Immature natural killer cell (primary cell): ENCODE data around the gene AP4M1. TPM values are rescaled to one million over a fixed set of nuclear protein-coding genes. Genes with fewer than 3 reads are reported as not detected.
A peak's percentile ranks its signal among the peaks of the same experiment; 100 is the strongest.
"Not testable (repeated sequence)": the region's sequence is repeated elsewhere in the genome, so short reads cannot be mapped to it uniquely, and the experiment has no call there.

ENCODE experiments used
- DNase-seq, 3 donors: peaks; one replicate each; pipeline ENCODE4 v3.0.0; 2022; ENCODE audit warnings: mixed read lengths in 1 of 3
- H3K27ac Mint-ChIP-seq, 6 donors: one replicate each; pipeline ENCODE4 v1.8.0; 2020; ENCODE audit warnings: mixed read lengths in 6 of 6, mild to moderate bottlenecking in 5 of 6, inconsistent platforms in 4 of 6, moderate library complexity in 3 of 6
- H3K27me3 Mint-ChIP-seq, 3 donors: one replicate each; pipeline ENCODE4 v1.8.0; 2020 to 2021; ENCODE audit warnings: low read depth in 3 of 3, mild to moderate bottlenecking in 3 of 3, mixed read lengths in 3 of 3, moderate library complexity in 3 of 3, inconsistent platforms in 1 of 3
- H3K36me3 Mint-ChIP-seq, 3 donors: one replicate each; pipeline ENCODE4 v1.8.0; 2020; ENCODE audit warnings: mixed read lengths in 3 of 3, inconsistent platforms in 2 of 3, mild to moderate bottlenecking in 2 of 3
- H3K4me1 Mint-ChIP-seq, 2 donors: one replicate each; pipeline ENCODE4 v1.8.0; 2020; ENCODE audit warnings: inconsistent platforms in 2 of 2, mild to moderate bottlenecking in 2 of 2, mixed read lengths in 2 of 2, moderate library complexity in 1 of 2
- H3K4me3 Mint-ChIP-seq, 5 donors: one replicate each; pipeline ENCODE4 v1.8.0; 2020; ENCODE audit warnings: mild to moderate bottlenecking in 5 of 5, mixed read lengths in 5 of 5, inconsistent platforms in 3 of 5, moderate library complexity in 3 of 5
- H3K9me3 Mint-ChIP-seq, 6 donors: one replicate each; pipeline ENCODE4 v1.8.0; 2020; ENCODE audit warnings: mild to moderate bottlenecking in 6 of 6, mixed read lengths in 6 of 6, inconsistent platforms in 4 of 6, moderate library complexity in 3 of 6
- polyA plus RNA-seq, 3 donors: library from polyadenylated mRNA; unstranded; fragments of 300-500 nt; fragmentation: Illumina TruSeq; gene quantifications; one replicate each; pipeline ENCODE4 v1.2.3, GENCODE V29; 2021

AP4M1 gene
- polyA plus RNA-seq, 3 donors from 2014 or later, result 7.1 to 12.9 (median 8.8) TPM

- peaks cover 42% of the 10 kb centered on the region in 2 donors for H3K4me1 Mint-ChIP-seq
- H3K27me3 Mint-ChIP-seq, result peaks cover 4 to 11% (median 8%) of the 10 kb centered on the region in 3 donors
- peak overlapping the region; percentile 97 to 99 (median 98) for H3K27ac Mint-ChIP-seq
- no peaks in the 10 kb centered on the region for H3K9me3 Mint-ChIP-seq
- DNase-seq, result no peak
- peaks cover 0 to 3% (median 0%) of the 10 kb centered on the region in 3 donors for H3K36me3 Mint-ChIP-seq
- peak overlapping the region; percentile 90 to 97 (median 92) for H3K4me3 Mint-ChIP-seq
Observed at GRCh38 chr7:100119970-100120732, 18.7 kb downstream of the AP4M1 start.

- H3K4me3 Mint-ChIP-seq, result peak overlapping the region; percentile 90 to 97 (median 92)
- no peak for DNase-seq
- no peaks in the 10 kb centered on the region for H3K9me3 Mint-ChIP-seq
- peak overlapping the region; percentile 97 to 99 (median 98) for H3K27ac Mint-ChIP-seq
- H3K4me1 Mint-ChIP-seq, result peaks cover 45 to 47% of the 10 kb centered on the region in 2 donors
- peaks cover 4 to 11% (median 8%) of the 10 kb centered on the region in 3 donors for H3K27me3 Mint-ChIP-seq
- peaks cover 0 to 3% (median 0%) of the 10 kb centered on the region in 3 donors for H3K36me3 Mint-ChIP-seq
Observed at GRCh38 chr7:100120733-100121036, 19.2 kb downstream of the AP4M1 start.

DNA sequence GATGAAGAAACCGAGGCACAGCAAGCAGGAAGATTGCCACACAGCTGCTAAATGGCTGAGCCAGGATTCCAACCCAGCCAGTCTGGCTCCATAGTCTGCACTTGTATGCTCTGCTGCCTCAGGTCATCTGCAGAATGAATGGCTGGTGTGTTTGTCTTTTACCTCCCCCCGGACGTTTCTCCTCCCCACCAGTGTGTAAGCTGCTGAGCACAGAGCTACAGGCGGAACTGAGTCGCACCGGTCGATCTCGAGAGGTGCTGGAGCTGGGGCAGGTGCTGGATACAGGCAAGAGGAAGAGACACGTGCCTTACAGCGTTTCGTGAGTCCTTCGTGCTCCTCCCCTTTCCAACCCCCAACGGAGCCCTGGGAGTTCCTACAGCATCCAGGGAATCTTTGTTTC is 20.6 kb downstream of the AP4M1 start:
- Mint-ChIP-seq H3K27ac (no peak overlapping the region), H3K4me3 (no peak overlapping the region), H3K4me1 (peaks cover 49 to 52% of the 10 kb centered on the region in 2 donors), H3K9me3 (no peaks in the 10 kb centered on the region), H3K27me3 (peaks cover 8 to 16% (median 15%) of the 10 kb centered on the region in 3 donors), H3K36me3 (no peaks in the 10 kb centered on the region)
- no peak for DNase-seq

DNA sequence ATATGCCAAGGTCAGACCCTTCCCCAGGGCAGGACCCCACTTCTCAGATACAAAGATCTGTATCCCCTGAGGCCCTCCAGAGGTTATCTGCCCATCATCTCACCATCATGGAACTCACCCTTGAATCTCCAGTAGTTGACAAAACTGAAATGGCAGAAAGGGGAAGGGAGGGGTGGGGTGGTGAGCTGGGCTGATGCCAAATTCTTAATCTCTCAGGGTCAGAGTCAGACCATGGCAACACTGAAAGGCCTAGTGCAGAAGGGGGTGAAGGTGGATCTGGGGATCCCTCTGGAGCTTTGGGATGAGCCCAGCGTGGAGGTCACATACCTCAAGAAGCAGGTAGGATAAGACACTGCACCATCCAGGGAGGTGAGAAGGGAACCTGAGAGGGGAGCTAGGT is 21.1 kb downstream of the AP4M1 start:
- H3K27ac Mint-ChIP-seq, result peak overlapping the region in 2 of 6 donors; percentile 45 to 58

GRCh38 chr7:100124301-100125230 is 23.1 kb downstream of the AP4M1 start:
- H3K4me3 Mint-ChIP-seq, result peak overlapping the region in 4 of 5 donors; percentile 37 to 100 (median 85)
- H3K4me1 Mint-ChIP-seq, result peaks cover 42 to 48% of the 10 kb centered on the region in 2 donors
- no peak for DNase-seq
- peaks cover 6 to 11% (median 9%) of the 10 kb centered on the region in 3 donors for H3K27me3 Mint-ChIP-seq
- H3K27ac Mint-ChIP-seq, result peak overlapping the region in 5 of 6 donors; percentile 55 to 87 (median 77)
- H3K9me3 Mint-ChIP-seq, result no peaks in the 10 kb centered on the region
- H3K36me3 Mint-ChIP-seq, result no peaks in the 10 kb centered on the region

More for the DNA sequence above, 21.1 kb downstream of the AP4M1 start:
- H3K9me3 Mint-ChIP-seq, result no peaks in the 10 kb centered on the region
- peaks cover 49 to 52% of the 10 kb centered on the region in 2 donors for H3K4me1 Mint-ChIP-seq
- H3K27me3 Mint-ChIP-seq, result peaks cover 9 to 16% (median 16%) of the 10 kb centered on the region in 3 donors
- no peaks in the 10 kb centered on the region for H3K36me3 Mint-ChIP-seq
- H3K4me3 Mint-ChIP-seq, result peak overlapping the region in 1 of 5 donors; percentile 58
- no peak for DNase-seq

- Mint-ChIP-seq H3K4me1 (peaks cover 33 to 40% of the 10 kb centered on the region in 2 donors), H3K4me3 (peak overlapping the region; percentile 99 to 100 (median 99)), H3K36me3 (no peaks in the 10 kb centered on the region), H3K9me3 (no peaks in the 10 kb centered on the region), H3K27ac (peak overlapping the region; percentile 98 to 100 (median 99)), H3K27me3 (peaks cover 5 to 10% (median 6%) of the 10 kb centered on the region in 3 donors)
- no peak for DNase-seq
Observed at GRCh38 chr7:100126239-100126930, 24.9 kb downstream of the AP4M1 start.

- no peaks in the 10 kb centered on the region for H3K9me3 Mint-ChIP-seq
- H3K36me3 Mint-ChIP-seq, result no peaks in the 10 kb centered on the region
- peak within 1 kb of the TSS; percentile 98 to 100 (median 99) for H3K27ac Mint-ChIP-seq
- H3K4me1 Mint-ChIP-seq, result peaks cover 33 to 38% of the 10 kb centered on the region in 2 donors
- peak; percentile 92 to 94 (median 92) for DNase-seq
- peak within 1 kb of the TSS; percentile 99 to 100 (median 99) for H3K4me3 Mint-ChIP-seq
- peaks cover 5 to 12% (median 8%) of the 10 kb centered on the region in 3 donors for H3K27me3 Mint-ChIP-seq
Observed at GRCh38 chr7:100126931-100127865, 25.8 kb downstream of the AP4M1 start, which contains the start of gene MBLAC1. MBLAC1 (plus strand) TSS chr7:100126967; CDS start chr7:100127396, 429 bp downstream.

GRCh38 chr7:100127866-100128636 is 26.6 kb downstream of the AP4M1 start:
- peaks cover 5 to 12% (median 8%) of the 10 kb centered on the region in 3 donors for H3K27me3 Mint-ChIP-seq
- peak in 1 of 3 donors; percentile 16 for DNase-seq
- H3K36me3 Mint-ChIP-seq, result no peaks in the 10 kb centered on the region
- H3K4me3 Mint-ChIP-seq, result peak overlapping the region; percentile 66 to 82 (median 77)
- H3K4me1 Mint-ChIP-seq, result peaks cover 33 to 37% of the 10 kb centered on the region in 2 donors
- H3K27ac Mint-ChIP-seq, result peak overlapping the region; percentile 35 to 76 (median 52)
- no peaks in the 10 kb centered on the region for H3K9me3 Mint-ChIP-seq

DNA sequence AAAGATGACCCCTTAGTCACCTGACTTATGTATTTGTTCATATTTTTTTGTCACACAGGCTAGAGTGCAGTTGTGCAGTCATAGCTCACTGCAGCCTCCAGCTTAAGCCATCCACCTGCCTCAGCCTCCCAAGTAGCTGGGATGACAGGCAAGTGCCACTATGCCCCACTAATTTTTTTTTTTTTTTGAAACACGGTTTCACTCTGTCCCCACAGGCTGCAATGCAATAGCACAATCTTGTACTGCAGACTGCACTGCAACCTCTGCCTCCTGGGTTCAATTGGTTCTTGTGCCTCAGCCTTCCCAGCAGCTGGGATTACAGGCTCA is 27.2 kb downstream of the AP4M1 start:
- Mint-ChIP-seq H3K36me3 (no peaks in the 10 kb centered on the region), H3K4me1 (peaks cover 33 to 37% of the 10 kb centered on the region in 2 donors), H3K4me3 (peak overlapping the region; percentile 66 to 82 (median 77)), H3K27me3 (peaks cover 5 to 12% (median 8%) of the 10 kb centered on the region in 3 donors), H3K27ac (peak overlapping the region in 1 of 6 donors; percentile 53), H3K9me3 (no peaks in the 10 kb centered on the region)
- no peak for DNase-seq

- not testable (repeated sequence) for H3K4me3 Mint-ChIP-seq, H3K36me3 Mint-ChIP-seq, DNase-seq, H3K27ac Mint-ChIP-seq, H3K9me3 Mint-ChIP-seq
- peaks cover 23 to 26% of the 10 kb centered on the region in 2 donors for H3K4me1 Mint-ChIP-seq
- peaks cover 5 to 10% (median 8%) of the 10 kb centered on the region in 3 donors for H3K27me3 Mint-ChIP-seq
Observed at GRCh38 chr7:100130220-100130607, 28.8 kb downstream of the AP4M1 start.

DNA sequence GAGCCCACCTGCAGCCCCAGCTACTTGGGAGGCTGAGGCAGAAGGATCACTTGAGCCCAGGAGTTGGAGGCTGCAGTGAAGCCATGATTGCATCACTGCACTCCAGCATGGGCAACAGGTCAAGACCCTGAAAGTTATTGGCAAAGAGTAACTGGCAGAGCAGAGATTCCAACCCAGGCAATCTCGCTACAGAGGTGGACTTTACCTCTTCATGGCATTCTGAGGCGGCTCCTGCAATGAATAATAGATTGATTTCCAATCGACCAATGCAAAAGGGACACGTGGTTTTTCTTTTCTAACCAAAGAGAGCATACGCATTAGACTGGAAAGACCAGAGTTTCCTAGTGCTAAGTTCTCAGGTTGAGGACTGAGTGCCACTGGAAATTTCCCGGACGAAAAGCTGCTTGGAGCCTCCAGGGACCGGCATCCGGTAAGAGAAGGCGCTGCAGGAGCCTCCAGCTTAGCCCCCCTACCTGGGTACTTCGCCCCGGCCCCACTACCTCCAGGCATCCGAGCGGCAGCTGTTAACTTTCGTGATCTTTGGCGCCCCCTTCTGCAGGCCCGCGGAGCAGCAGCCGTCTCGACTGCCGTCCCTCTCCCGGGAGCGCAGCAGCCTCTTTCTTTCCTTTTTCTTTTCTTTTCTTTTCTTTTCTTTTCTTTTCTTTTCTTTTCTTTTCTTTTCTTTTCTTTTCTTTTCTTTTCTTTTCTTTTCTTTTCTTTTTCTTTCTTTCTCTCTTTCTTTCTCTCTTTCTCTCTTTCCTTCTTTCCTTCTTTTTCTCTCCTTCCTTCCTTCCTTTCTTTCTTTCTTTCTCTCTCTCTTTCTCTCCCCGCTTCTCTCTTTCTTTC is 29.4 kb downstream of the AP4M1 start:
- H3K4me3 Mint-ChIP-seq, result peak overlapping the region in 1 of 5 donors; percentile 30
- H3K9me3 Mint-ChIP-seq, result no peaks in the 10 kb centered on the region
- no peak overlapping the region for H3K27ac Mint-ChIP-seq
- no peaks in the 10 kb centered on the region for H3K36me3 Mint-ChIP-seq
- peaks cover 20 to 21% of the 10 kb centered on the region in 2 donors for H3K4me1 Mint-ChIP-seq
- DNase-seq, result peak; percentile 77
- peaks cover 5 to 13% (median 8%) of the 10 kb centered on the region in 3 donors for H3K27me3 Mint-ChIP-seq
